Activated T-cell treated with anti-CD3 and anti-CD28 coated beads, Interleukin-2, amount 50 U/mL, for 1 hour (primary cell): ENCODE measurements around the gene BCOR.

Experiments used
- DNase-seq: peaks from one replicate; pipeline ENCODE4 v3.0.0-alpha.2; 2020

BCOR gene

DNA sequence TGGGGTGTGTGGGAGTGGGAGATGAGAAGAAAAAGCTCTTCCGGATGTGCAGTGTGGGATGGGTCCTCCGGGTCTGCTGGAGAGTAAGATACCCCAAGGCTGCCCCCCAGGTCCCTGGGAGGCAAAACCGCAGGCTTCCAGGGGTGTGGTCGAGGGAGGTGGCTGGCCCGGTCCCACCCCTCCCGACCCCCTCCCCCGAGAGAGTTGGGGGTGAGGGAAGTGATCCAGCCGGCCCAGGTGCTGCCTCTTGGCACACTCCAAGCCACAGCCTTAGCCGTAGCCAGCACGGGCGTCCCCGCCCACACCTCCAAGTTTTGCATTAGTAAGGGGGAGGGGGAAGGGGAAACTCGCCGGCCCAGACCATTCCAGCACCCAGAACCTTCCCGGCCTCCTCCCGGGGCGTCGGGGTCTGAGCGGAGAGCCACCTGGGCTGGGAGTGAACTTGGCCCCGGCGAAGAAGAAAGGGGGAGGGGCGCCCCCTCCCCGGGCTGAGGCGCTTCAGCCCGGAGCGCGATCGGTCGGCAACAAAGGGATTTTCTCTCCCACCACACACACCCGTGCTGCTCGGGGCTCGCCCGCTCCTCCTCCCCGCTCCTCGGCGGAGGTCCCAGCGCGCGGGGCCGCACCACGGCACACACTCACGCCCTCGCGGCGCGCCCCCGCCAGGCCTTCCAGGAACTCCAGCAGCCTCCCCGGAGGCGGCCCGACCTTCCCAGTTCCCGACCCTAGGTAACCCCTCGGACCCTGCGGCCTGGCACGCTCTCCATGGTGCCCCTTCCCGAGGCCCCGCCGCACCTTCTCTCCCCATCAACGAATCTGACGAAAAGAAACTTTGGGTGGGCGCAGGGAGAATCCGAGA, 14.4 kb downstream of the BCOR start:
- DNase-seq: no peak

- DNase-seq: no peak
Measured at GRCh38 chrX:40082447-40083119, 15.2 kb downstream of the BCOR start.

GRCh38 chrX:40081679-40082068, 16.1 kb downstream of the BCOR start:
- no peak for DNase-seq

DNA sequence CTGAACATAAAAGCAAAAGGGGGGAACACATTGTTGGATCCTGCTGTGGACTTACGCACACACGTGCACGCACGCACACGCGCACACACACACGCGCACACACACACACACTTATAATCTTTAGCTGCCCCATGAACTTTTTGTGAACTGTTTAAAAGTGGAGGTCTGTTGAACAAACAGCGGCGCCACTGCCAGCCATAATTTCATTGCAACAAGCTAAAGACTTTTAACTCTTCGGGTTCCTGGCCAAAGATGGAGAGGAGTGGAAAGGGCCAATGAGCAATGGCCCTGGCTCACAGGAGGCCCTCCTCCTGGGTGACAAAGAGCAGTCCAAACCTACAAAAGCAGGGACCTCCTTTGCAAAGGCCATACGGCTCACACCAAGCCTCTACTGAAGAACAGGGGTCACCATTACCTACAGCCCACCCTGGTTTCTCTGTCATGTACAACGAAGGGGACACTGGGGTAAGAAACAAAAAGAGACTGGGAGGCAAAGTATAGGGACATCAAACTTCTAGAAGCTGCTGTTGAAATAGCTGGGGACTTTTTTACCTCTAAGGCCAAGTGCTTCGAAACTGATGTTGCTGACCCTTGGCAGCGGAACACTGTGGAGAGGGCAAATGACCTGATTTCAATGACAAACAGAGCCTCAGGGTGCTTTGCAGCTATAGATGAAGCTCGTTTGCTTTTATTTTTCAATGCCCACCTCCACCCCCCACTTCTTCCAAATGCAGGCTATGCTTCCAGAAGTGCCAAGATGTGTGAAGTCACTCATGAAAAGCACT, 16.7 kb downstream of the BCOR start:
- DNase-seq: no peak

GRCh38 chrX:40079572-40079971, 18.2 kb downstream of the BCOR start:
- no peak for DNase-seq

DNA sequence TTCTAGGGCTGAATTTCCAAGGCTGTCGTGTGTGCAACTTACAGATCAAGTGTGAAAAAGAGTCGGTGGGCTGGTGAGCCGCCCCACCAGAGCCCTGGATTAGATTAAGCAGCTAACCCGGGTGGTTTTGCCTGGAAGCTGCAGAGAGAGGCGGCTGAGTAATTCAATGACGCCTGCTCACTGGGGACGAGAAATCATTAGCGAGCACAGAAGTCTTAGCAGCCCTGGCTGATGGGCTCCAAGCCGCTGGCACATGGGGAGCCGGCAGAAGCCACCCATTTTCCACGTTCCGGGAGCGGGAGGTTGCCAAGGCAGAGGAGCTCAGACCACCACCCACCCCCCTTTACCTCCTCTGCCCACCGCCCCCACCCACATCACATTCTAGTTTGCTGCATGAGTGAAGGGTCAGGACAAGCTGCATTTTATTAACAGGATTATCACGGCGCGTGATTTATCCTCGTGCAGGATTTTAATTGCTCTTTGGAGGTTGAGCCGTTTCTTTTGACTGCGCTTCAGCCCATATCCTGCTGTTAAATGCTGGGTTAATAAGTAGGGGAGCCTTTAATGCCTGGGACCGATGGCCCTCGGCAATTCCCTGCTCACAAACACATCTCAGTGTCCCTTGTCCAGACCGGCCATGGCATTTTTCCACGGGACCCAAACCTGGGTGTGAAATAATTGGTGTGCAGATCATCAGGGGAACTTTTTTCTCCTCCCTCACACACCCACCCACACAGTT, 19.1 kb downstream of the BCOR start:
- DNase-seq: no peak

DNA sequence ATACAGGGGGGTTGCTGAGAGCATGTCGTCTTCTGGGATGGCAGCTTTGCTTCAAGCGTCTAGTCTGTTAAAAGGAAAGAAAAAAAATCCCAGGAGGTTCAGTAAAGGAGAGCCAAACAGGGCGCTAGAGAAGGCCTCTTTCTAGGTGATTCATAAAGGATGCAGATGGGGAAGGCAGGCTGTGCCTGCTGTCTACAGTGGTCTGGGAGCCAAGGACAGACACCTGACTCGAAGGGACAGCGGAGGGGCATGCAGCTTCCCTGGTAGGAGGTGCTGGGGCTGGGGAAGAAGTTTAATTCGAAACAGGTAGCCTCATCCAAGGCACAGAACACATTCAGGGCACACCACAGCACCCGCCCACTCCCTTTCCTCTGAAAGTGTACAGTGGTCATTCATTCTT, 19.9 kb downstream of the BCOR start:
- no peak for DNase-seq

- DNase-seq: no peak
Measured at GRCh38 chrX:40076750-40077575, 20.8 kb downstream of the BCOR start.

DNA sequence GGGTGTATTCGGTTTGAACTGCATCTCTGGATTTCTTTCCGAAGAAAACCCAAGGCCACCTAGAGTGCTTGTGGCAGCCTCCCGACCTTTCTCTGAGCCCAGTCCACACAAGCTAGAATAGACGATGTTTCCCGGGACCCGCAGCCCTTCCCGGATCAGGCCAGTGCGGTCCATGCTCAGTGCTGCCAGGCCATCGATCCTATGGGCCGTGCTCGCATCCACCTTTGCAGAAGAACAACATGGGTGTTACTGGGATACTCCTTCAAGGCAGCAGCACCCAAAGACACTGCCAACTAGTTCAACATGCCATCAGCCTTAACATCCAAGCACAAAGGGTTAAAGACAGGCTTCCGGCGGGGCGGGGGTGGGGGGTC, 22.8 kb downstream of the BCOR start:
- no peak for DNase-seq

DNA sequence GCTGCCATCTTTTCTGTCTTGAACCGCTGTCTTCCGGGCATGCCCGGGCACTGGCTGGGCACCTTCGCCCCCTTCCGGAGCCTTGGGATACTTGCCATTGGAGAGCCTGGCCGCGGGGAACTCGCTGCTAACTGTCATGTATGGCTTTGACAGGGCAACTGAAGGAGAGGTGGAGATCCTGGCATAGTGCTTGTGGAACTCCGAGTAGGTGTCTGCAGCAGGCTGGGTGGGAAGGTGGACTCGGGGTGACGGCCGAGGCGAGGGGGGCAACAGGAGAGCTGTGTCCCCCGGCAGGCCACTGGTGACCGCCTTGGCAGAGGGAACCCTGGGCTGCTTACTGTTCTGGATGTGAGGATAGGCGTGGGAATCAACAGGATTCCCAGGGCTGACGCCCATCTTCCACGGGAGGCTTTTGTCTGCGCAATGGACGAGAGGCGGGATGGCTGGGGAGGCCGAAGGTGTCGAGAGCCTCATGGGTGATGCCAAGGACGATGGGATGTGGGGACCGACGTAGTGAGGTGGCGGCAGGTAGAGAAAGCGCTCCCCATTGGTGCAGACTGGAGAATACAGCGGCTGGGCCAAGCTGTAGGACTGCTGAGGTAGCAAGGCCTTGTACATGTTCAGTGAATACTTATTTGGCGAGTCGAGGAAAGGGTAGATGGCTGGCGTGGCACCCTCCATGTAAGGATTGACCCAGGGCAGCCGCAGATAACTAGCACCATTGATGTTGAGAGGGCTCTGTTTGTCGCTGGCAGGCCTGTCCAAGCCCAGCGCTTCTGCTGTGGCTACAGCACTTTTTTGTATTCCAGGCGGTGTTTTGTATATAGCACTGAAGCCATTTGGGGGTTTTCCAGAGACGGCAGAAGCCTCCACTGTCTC, 23.4 kb downstream of the BCOR start:
- no peak for DNase-seq

GRCh38 chrX:40073439-40074054, 24.2 kb downstream of the BCOR start:
- DNase-seq: no peak

DNA sequence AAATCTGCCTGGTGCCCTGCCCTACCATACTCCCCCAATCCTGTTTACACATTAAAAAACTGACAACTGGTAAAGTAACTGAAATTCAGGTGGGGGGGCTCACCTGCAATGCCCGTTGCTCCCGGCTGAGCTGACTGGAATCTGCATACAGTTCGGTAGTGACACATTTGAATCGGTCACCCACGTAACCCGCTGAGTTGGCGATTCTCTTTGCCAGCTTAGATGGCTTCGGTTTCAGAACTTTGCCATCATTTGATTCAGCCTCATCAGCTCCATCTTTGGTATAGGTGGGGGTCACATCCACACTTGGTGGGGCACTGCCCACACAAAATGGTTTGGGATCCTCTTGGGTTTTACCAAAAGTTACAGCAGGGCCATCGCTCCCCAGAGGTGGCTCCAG, 25.5 kb downstream of the BCOR start:
- peak; percentile 10 for DNase-seq

DNA sequence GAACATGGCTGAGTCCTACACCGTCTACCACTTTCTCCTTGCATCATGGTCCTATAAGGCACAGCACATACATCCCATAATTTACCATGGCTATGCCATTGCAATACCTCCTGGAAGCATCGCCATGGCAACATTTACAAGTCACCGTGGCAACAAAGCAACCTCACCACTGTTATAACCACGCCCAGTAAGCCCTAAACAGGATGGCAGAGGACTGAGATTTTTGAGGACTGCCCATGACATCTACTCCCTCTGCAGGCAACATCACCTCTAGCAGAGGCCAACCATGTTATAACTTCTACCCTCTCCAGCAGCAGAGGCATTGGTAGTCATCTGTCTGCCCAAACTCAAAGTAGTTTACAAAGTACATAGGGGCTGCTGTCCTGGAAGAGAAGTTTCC, 29.7 kb downstream of the BCOR start:
- DNase-seq: no peak

GRCh38 chrX:40066700-40067099, 31.1 kb downstream of the BCOR start:
- no peak for DNase-seq

DNA sequence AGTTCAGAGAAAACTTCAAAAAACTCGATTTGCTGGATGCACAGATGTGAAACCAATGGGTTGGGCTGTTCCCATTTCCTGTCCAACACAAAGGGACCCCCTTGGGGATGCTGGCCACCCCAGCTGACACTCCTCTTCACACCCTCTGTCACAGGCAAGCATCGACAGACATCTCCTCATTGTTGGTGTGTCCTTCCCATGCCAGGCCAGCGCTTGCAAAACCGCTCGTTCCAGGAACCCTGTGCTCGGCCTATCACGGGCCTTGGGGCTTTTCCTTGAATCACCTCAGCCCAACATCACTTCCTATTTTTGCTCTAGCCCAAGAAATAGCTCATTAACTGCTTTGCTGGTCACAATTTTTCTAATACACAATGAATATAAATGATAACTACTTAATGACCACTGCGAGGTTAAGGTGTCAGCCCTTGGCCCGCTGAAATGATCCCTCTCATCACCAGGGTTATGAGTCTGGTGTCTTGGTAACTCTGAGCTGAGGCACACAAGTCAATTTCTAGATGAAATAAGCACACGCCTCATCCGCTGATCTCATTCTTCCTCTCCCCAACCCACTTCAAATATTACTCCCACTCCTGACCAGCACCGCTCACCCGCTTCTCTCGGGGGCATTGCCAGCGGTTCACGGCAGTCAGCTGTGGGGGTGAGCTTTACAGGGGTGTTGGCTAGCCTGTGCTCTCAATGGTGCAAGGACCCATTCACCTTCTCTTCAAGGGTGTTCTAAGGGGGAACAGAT, 32.3 kb downstream of the BCOR start:
- DNase-seq: no peak

DNA sequence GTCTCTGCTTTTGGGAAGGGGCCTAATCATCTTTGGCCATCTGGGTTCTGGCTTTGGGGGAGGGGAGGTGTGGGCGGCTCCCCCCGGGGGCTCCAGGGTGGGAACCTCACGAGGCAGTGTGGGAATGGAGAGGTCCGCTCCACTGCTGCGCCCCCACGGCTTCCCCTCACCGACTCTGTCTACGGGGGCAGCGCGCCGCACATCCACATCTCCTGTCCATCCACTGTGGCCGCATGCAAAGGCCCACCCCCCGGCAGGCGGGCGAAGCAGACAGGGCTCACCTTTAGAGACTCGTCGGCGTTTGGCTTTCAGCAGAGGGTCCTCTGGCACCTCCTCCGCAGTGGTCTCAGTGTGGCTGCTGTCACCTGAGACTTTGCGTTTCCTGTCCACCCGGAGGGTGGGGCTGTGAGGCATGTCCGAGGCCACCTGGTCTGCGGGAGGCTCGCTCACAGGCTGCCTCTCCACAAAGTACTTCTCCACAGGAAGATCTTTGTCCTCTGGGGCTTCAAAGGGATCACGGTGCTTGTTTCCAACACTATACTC, 33.6 kb downstream of the BCOR start:
- no peak for DNase-seq

DNA sequence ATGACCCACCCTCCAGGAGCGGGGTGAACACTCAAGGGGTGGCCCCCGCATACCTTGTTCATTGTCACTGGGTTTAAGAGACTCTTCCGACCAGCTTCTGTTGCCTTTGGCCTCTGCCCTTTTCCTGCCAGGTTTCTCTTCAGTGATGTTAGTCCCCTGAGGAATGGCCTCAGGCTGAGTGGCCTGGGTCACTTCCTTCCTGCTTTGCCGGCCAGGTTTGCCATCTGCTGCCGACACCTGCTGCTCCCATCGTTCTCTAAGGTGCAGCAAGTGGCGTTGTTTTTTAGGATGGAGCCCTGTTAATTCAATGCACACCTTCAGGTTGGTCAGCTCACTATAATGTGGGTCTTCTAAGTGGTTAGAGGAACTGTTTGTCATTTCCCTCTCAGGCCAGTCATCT, 34.2 kb downstream of the BCOR start:
- DNase-seq: no peak

GRCh38 chrX:40062525-40063155, 35.1 kb downstream of the BCOR start:
- DNase-seq: no peak
